ENCODE data around the gene ALDH2. TPM values are rescaled to one million over a fixed set of nuclear protein-coding genes. Genes with fewer than 3 reads are reported as not detected.
A peak's percentile ranks its signal among the peaks of the same experiment; 100 is the strongest.
"Not testable (repeated sequence)": the region's sequence is repeated elsewhere in the genome, so short reads cannot be mapped to it uniquely, and the experiment has no call there.

Gene ALDH2
- total RNA-seq, 6 experiments from 2014 or later: 12.1 to 43.3 (median 15.8) TPM

DNA sequence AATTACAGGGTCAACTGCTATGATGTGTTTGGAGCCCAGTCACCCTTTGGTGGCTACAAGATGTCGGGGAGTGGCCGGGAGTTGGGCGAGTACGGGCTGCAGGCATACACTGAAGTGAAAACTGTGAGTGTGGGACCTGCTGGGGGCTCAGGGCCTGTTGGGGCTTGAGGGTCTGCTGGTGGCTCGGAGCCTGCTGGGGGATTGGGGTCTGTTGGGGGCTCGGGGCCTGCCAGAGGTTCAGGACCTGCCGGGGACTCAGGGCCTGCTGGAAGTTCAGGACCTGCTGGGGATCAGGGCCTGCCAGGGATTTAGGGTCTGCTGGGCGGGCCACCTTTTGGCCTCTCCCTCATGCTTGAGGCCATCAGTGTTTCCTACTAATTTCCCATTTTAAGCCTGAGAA is 37.1 kb downstream of the ALDH2 start:
- H3K27me3 Mint-ChIP-seq (ENCODE audit: insufficient read depth): no peaks in the 10 kb centered on the region; the same call in 1 of the 2 replicates

DNA sequence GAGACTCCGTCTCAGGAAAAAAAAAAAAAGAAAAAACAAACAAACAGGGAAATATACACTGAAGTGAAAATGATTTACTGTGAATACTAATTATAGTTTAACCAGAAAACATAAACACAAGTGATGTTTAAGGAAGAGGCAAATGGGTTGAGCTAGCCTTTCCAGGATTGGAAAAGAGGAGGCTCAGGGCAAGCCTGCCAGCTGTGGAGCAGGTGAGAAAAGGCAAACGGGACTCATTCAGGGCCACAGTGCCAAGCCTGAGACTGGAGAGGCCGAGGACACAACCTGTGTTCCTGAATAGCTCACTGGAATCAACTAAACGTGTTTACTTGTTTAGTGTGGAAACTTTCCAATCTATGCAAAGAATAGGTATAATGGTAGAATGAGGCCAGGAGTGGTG is 39.6 kb downstream of the ALDH2 start:
- Mint-ChIP-seq H3K36me3 (ENCODE audit: low read depth) (no peaks in the 10 kb centered on the region), H3K27ac (no peak overlapping the region), H3K4me1 (ENCODE audit: low read depth) (no peaks in the 10 kb centered on the region), H3K4me3 (no peak overlapping the region), H3K27me3 (ENCODE audit: insufficient read depth) (no peaks in the 10 kb centered on the region; the same call in 1 of the 2 replicates), H3K9me3 (no peaks in the 10 kb centered on the region)
- DNase-seq: no peak
- TF ChIP-seq CTCF (IDR thresholded peaks at IDR 0.05): no peak

More for the DNA sequence above, 37.1 kb downstream of the ALDH2 start:
- Mint-ChIP-seq H3K4me3 (no peak overlapping the region), H3K9me3 (no peaks in the 10 kb centered on the region), H3K4me1 (ENCODE audit: low read depth) (no peaks in the 10 kb centered on the region), H3K36me3 (ENCODE audit: low read depth) (no peaks in the 10 kb centered on the region; the same call in 1 of the 2 replicates), H3K27ac (no peak overlapping the region)
- DNase-seq: no peak
- TF ChIP-seq CTCF (IDR thresholded peaks at IDR 0.05): no peak

DNA sequence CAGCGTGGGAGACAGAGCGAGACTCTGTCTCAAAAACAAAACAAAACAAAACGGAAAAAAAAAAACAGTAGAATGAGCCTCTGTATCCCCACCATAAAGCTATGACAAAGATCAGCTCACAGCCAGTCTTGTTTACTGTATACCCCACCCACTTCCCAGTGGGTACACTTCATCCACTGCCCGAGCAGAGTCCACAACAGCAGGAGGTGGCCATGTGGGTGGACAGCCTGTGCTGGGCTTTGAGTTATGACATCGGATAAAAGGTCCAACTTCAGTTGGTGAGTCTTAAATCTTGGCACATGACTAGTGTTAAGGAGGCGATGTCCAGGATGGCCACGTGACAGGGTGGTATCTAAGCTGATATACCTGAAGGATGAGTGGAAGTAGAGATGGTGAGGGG is 40.5 kb downstream of the ALDH2 start:
- H3K4me1 Mint-ChIP-seq (ENCODE audit: low read depth): no peaks in the 10 kb centered on the region
- H3K4me3 Mint-ChIP-seq: no peak overlapping the region
- H3K27ac Mint-ChIP-seq: no peak overlapping the region
- no peaks in the 10 kb centered on the region; the same call in 1 of the 2 replicates for H3K27me3 Mint-ChIP-seq (ENCODE audit: insufficient read depth)
- no peaks in the 10 kb centered on the region for H3K36me3 Mint-ChIP-seq (ENCODE audit: low read depth)
- H3K9me3 Mint-ChIP-seq: no peaks in the 10 kb centered on the region
- no peak for DNase-seq
- TF ChIP-seq CTCF (IDR thresholded peaks at IDR 0.05): no peak

DNA sequence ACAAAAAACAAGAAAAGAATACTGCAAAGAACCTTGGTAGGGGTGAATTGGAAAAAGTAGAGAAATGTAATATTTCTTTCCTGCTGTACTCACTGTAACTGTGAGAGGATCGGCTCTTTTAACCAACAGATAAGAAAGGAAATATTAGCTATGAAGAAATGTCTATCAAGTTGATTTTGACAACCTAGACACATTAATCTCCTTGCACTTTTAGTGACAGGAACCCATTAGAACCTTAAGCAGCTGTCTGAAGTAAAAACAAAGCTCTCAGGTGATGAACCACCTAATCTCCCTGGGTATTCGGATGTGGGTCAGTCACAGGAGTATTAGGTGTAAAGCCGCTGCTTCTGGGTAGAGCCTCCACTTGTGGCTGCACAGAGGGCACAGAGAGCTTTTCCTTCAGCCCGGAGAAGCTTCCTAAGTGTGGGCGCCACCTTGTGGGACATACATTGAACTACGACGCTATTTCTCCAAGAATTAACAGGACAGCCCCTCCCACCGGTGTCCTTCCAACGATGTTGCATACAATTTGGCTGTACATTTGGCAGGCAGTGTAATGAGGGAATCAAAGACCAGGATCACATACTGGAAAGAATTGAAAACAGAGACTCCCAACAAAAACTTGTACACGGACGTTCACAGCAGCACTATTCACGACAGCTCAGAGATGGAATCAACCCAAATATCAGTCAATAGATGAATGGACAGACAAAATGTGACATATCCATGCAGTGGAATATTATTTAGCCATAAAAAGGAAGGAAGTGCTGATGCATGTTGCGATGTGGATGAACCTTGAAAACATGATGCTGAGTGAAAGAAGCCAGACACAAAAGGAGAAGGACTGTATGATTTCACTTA is 46.4 kb downstream of the ALDH2 start:
- DNase-seq: peak; percentile 60
- TF ChIP-seq CTCF (IDR thresholded peaks at IDR 0.05): peak; percentile 90
- H3K27me3 Mint-ChIP-seq (ENCODE audit: insufficient read depth): peaks cover 4% of the 10 kb centered on the region; the same call in 1 of the 2 replicates
- peaks cover 7% of the 10 kb centered on the region for H3K4me1 Mint-ChIP-seq (ENCODE audit: low read depth)
- no peaks in the 10 kb centered on the region for H3K9me3 Mint-ChIP-seq
- no peaks in the 10 kb centered on the region for H3K36me3 Mint-ChIP-seq (ENCODE audit: low read depth)
- no peak overlapping the region for H3K27ac Mint-ChIP-seq
- H3K4me3 Mint-ChIP-seq: no peak overlapping the region

DNA sequence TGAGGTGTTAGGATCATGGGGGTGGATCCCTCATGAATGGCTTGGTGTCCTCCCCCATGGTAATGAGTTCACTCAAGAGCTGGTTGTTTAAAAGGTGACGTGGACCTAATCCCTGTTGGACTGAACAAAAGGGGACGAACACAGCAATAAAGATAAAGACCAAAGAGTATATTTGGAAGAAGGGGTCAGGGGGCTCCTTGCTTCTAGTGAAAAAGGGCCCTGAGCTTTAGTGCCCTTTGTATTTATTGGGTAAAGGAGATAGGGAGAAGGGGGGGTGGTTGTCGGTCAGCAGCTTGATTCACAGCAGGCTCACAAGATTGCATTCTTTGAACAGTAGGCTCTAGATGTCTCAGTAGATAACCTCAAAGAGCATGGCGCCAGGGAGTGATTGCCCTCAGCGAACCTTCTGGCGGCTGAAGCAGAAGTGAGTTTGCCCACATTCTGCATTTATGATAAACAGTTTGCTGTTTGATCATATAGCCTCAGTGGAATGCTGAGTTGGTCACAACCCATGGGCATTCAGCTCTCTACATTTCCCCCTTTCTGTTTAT is 49.4 kb downstream of the ALDH2 start:
- no peak overlapping the region for H3K27ac Mint-ChIP-seq
- peaks cover 17% of the 10 kb centered on the region for H3K4me1 Mint-ChIP-seq (ENCODE audit: low read depth)
- H3K9me3 Mint-ChIP-seq: no peaks in the 10 kb centered on the region
- no peak for TF ChIP-seq CTCF (IDR thresholded peaks at IDR 0.05)
- no peak for DNase-seq
- no peaks in the 10 kb centered on the region for H3K36me3 Mint-ChIP-seq (ENCODE audit: low read depth)
- H3K4me3 Mint-ChIP-seq: no peak overlapping the region
- peaks cover 12% of the 10 kb centered on the region for H3K27me3 Mint-ChIP-seq (ENCODE audit: insufficient read depth)

GRCh38 chr12:111816898-111817297 is 50.2 kb downstream of the ALDH2 start:
- H3K9me3 Mint-ChIP-seq; DNase-seq; H3K36me3 Mint-ChIP-seq (ENCODE audit: low read depth); H3K27ac Mint-ChIP-seq; H3K4me3 Mint-ChIP-seq: not testable (repeated sequence)
- Mint-ChIP-seq H3K4me1 (ENCODE audit: low read depth) (peaks cover 17% of the 10 kb centered on the region), H3K27me3 (ENCODE audit: insufficient read depth) (peaks cover 15% of the 10 kb centered on the region)

Data from HFFc6 (cell line).